ENCODE measurements around the gene ABCA7.
A peak's percentile ranks its signal among the peaks of the same experiment; 100 is the strongest.

ABCA7 gene, protein sequence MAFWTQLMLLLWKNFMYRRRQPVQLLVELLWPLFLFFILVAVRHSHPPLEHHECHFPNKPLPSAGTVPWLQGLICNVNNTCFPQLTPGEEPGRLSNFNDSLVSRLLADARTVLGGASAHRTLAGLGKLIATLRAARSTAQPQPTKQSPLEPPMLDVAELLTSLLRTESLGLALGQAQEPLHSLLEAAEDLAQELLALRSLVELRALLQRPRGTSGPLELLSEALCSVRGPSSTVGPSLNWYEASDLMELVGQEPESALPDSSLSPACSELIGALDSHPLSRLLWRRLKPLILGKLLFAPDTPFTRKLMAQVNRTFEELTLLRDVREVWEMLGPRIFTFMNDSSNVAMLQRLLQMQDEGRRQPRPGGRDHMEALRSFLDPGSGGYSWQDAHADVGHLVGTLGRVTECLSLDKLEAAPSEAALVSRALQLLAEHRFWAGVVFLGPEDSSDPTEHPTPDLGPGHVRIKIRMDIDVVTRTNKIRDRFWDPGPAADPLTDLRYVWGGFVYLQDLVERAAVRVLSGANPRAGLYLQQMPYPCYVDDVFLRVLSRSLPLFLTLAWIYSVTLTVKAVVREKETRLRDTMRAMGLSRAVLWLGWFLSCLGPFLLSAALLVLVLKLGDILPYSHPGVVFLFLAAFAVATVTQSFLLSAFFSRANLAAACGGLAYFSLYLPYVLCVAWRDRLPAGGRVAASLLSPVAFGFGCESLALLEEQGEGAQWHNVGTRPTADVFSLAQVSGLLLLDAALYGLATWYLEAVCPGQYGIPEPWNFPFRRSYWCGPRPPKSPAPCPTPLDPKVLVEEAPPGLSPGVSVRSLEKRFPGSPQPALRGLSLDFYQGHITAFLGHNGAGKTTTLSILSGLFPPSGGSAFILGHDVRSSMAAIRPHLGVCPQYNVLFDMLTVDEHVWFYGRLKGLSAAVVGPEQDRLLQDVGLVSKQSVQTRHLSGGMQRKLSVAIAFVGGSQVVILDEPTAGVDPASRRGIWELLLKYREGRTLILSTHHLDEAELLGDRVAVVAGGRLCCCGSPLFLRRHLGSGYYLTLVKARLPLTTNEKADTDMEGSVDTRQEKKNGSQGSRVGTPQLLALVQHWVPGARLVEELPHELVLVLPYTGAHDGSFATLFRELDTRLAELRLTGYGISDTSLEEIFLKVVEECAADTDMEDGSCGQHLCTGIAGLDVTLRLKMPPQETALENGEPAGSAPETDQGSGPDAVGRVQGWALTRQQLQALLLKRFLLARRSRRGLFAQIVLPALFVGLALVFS (N-terminal part only)

DNA sequence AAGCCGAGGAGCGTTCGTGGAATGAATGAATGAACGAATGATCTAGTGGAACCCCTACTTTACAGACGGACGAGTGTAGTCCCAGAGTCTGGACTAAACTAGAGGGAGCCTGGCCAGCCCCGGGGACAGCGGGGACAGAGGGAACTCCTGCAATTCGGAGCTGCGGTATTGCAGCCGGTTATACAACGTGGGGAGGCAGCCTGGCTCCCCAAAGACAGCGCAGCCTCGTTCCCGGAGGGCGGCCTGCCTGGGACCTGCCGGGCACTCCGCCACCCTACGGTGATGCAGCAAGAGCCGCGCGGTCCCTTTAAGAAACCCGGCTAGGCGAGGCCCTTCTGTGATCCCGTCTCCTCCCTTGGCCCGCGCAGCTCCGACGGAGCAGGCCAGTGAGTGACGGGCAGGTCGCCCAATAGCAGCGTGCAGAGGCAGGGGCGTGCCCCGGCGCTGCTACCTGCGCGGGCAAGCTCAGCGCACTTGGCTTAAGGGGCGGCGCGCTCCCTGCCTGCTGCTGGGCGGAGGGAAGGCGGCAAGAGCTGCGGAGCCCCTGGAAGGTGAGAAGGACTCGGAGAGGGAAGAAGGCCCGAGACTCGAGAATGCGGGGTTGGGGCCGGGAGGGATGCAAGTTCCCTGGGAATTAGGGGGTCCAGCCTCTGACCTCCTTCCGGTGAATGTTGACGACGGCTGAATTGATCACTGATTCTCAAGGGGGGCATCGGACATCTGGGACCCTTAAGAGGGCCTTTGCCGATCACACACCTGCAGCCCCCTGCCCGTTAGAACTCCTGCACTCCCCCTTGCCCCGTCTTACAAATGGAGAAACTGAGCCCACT, at the start of gene ABCA7:
Gene ABCA7 (plus strand): TSS at position 462 of the 830 bp plus-strand sequence. CDS start 1,255 bp downstream, outside the sequence.
- Mint-ChIP-seq H3K4me3 (peak within 1 kb of the TSS; percentile 91), H3K4me1 (peaks cover 66% of the 10 kb centered on the region), H3K36me3 (peaks cover 57% of the 10 kb centered on the region), H3K9me3 (no peaks in the 10 kb centered on the region), H3K27me3 (no peaks in the 10 kb centered on the region), H3K27ac (peak within 1 kb of the TSS; percentile 96)
- ATAC-seq = peak; percentile 91

DNA sequence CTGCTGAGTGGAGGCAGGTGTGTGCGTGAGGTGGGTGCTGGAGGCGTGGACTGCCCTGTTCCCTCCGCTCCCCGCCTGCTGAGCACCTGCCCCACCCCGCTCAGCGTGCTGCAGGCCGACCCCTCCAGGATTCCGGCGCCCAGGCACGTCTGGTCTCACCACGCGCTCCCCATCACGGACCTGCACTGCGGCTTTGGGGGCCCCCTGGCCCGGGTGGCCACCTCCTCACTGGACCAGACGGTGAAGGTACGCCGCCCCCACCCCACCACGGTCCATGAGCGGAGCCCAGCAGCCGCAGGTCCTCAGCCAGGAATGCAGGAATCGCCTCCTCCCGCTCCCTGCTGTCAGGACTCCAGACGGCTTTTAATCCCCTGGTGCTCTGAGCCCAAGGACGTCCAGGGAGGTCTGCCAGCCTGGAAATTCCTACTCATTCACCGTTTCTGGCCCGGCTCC, 49.8 kb upstream of the ABCA7 start:
- Mint-ChIP-seq H3K9me3 (no peaks in the 10 kb centered on the region), H3K27ac (no peak overlapping the region), H3K4me1 (peaks cover 8% of the 10 kb centered on the region), H3K27me3 (no peaks in the 10 kb centered on the region), H3K4me3 (no peak overlapping the region), H3K36me3 (peaks cover 51% of the 10 kb centered on the region)
- no peak for ATAC-seq

DNA sequence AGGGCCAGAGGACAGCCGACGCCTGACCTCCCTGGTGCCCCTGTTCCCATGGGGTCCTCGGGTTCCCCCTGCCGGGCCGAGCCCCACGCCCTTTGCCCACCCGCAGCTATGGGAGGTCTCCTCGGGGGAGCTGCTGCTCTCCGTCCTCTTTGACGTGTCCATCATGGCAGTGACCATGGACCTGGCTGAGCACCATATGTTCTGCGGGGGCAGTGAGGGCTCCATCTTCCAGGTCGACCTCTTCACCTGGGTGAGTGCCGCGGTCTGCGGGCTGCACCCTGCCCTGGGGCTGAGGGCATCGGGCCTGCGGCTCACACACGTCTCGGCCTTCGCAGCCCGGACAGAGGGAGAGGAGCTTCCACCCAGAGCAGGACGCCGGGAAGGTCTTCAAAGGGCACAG, 49.2 kb upstream of the ABCA7 start:
- no peaks in the 10 kb centered on the region for H3K9me3 Mint-ChIP-seq
- H3K27me3 Mint-ChIP-seq = no peaks in the 10 kb centered on the region
- H3K4me3 Mint-ChIP-seq = no peak overlapping the region
- peaks cover 2% of the 10 kb centered on the region for H3K4me1 Mint-ChIP-seq
- H3K36me3 Mint-ChIP-seq = peaks cover 51% of the 10 kb centered on the region
- peak overlapping the region; percentile 17 for H3K27ac Mint-ChIP-seq
- ATAC-seq = no peak

DNA sequence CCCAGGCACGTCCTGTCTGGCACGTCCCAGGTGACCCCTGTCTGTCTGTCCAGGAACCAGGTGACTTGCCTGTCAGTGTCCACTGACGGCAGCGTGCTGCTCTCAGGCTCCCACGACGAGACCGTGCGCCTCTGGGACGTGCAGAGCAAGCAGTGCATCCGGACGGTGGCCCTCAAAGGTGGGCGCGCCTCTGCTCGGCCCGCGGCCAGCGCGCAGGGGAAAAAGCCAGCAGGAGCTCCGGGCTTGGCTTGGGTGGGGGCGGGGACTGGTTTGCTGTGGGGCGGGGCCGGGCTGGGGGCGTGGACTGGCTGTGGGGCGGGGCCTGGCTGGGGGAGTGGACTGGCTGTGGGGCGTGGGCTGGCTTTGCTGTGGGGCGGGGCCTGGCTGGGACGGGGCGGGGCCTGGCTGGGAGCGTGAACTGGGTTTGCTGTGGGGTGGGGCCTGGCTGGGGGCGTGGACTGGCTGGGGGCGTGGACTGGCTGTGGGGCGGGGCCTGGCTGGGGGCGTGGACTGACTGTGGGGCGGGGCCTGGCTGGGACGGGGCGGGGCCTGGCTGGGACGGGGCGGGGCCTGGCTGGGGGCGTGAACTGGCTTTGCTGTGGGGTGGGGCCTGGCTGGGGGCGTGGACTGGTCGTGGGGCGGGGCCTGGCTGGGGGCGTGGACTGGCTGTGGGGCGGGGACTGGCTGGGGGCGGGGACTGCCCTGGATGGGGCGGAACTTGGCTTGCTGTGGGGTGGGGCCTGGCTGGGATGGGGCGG, 48.6 kb upstream of the ABCA7 start:
- H3K27me3 Mint-ChIP-seq = peaks cover 6% of the 10 kb centered on the region
- no peak overlapping the region for H3K4me3 Mint-ChIP-seq
- ATAC-seq = peak; percentile 53
- H3K27ac Mint-ChIP-seq = peak overlapping the region; percentile 17
- peaks cover 49% of the 10 kb centered on the region for H3K36me3 Mint-ChIP-seq
- peaks cover 4% of the 10 kb centered on the region for H3K4me1 Mint-ChIP-seq
- no peaks in the 10 kb centered on the region for H3K9me3 Mint-ChIP-seq

DNA sequence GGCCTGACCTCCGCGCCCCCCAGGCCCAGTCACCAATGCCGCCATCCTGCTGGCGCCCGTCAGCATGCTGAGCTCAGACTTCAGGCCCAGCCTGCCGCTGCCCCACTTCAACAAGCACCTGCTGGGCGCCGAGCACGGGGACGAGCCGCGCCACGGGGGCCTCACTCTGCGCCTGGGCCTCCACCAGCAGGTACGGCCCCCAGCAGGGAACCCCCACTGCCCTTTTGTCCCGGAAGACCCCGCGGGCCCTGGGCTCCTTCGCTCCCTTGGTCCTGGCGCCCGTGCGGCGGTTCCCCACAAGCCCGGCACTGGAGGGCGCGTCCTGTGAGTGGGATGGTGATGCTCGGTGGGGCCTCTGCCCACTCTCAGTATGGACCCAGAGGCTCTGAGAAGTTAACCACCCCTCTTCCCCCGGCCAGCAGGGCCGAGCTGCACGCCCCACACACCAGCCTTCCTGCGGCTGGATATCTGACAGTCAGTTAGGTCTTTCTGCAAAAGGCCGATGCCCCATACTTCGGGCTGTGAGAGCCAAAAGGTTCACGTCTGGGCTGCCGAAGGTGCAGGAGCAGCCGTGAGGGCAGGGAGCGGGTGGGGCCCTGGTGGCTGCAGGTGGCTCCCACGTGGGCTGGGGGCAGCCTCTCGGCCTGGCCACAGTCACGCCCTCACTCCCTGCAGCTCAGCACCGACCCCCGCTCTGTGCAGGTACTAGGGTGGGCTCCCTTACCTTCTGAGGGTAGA, 47.8 kb upstream of the ABCA7 start:
- Mint-ChIP-seq H3K27ac (no peak overlapping the region), H3K36me3 (peaks cover 42% of the 10 kb centered on the region), H3K27me3 (peaks cover 13% of the 10 kb centered on the region), H3K4me3 (no peak overlapping the region), H3K4me1 (peaks cover 7% of the 10 kb centered on the region), H3K9me3 (no peaks in the 10 kb centered on the region)
- ATAC-seq = no peak

DNA sequence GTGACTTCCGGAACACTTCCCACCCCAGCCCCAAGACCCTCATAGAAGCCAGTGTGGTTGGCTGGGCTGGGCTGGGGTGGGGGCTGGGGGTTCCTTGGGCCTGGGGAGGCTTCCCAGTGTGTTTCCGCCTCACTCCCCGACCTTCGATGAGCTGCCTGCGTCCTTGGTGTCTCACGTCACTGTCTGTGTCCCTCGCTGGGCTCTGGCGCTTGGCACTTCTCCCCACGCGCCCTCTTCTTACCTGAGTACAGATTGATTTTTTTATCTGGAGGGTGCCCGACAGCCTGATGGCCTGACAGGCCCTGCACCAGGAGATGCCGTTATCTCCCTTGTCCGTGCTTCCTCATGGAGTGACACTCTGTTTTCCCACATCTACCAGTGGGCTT, 47.2 kb upstream of the ABCA7 start:
- no peak overlapping the region for H3K27ac Mint-ChIP-seq
- no peaks in the 10 kb centered on the region for H3K9me3 Mint-ChIP-seq
- peaks cover 19% of the 10 kb centered on the region for H3K27me3 Mint-ChIP-seq
- H3K4me3 Mint-ChIP-seq = no peak overlapping the region
- H3K4me1 Mint-ChIP-seq = peaks cover 7% of the 10 kb centered on the region
- ATAC-seq = no peak
- H3K36me3 Mint-ChIP-seq = peaks cover 41% of the 10 kb centered on the region

DNA sequence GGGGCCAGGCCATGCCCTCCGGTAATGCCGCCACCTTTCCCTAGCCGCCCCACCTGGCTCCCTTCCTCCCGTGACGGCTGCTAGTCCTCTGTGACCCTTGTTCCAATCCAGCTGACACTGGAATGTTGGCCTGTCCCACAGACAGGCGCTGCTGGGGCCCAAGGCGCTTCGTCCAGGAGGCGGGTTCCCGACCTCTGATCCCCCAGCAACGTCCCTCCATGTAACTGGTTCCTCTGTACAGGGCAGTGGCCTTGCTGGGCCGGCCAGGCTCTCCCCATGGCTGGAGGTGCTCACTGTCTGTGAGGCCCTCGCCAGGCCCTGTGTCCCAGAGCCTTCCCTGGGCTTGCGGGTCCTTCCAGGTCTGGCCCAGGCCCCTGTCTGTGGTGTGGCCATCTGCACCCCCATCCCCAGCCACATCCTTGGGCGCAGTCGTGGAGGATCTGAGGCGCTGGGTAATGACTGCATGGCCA, 46.5 kb upstream of the ABCA7 start:
- no peak overlapping the region for H3K27ac Mint-ChIP-seq
- peaks cover 26% of the 10 kb centered on the region for H3K27me3 Mint-ChIP-seq
- H3K4me3 Mint-ChIP-seq = no peak overlapping the region
- peaks cover 34% of the 10 kb centered on the region for H3K36me3 Mint-ChIP-seq
- no peak for ATAC-seq
- H3K4me1 Mint-ChIP-seq = peaks cover 7% of the 10 kb centered on the region
- no peaks in the 10 kb centered on the region for H3K9me3 Mint-ChIP-seq

DNA sequence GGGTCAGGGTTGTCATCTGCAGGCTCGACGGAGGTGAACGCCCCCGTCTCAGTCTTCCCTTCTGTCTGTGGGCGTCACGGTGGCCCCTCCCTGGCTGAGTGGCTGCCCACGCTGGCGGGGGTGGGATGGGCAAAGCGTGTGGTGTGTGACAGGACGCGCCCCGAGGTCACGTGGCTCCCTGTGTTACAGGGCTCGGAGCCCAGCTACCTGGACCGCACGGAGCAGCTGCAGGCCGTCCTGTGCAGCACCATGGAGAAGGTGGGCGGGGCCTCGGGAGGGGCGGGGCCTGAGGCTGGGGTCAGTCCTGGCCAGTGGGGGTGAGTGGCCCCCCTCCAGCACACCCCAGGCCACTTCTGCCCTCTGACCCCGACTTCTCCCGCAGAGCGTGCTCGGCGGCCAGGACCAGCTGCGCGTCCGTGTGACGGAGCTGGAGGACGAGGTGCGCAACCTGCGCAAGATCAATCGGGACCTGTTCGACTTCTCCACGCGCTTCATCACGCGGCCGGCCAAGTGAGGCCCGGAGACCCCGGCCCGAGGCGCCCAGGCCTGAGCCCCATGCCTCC, 46.0 kb upstream of the ABCA7 start:
- ATAC-seq = no peak
- Mint-ChIP-seq H3K4me1 (peaks cover 7% of the 10 kb centered on the region), H3K36me3 (peaks cover 29% of the 10 kb centered on the region), H3K9me3 (no peaks in the 10 kb centered on the region), H3K4me3 (no peak overlapping the region), H3K27ac (no peak overlapping the region), H3K27me3 (peaks cover 31% of the 10 kb centered on the region)

DNA sequence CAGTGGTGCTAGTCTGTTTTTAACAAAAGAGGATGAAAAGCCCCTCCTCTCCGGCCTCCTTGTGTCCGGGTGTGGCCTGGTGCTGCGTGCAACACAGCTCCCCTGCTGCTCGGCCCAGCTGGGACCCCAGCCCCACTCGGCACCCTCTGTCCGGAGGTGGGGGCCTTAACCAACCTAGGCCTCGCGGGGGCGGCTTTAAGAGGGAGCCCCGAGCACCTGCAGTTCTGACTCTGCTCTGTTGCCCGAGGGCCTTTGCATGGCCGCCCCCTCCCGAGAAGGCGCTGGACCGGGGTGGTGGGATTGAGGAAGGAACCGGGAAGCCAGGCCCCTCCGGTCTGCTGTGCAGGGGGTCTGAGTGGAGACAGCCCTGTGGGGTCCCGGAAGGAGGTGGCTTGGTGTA, 45.4 kb upstream of the ABCA7 start:
- H3K4me3 Mint-ChIP-seq = no peak overlapping the region
- H3K4me1 Mint-ChIP-seq = peaks cover 12% of the 10 kb centered on the region
- H3K36me3 Mint-ChIP-seq = peaks cover 23% of the 10 kb centered on the region
- no peaks in the 10 kb centered on the region for H3K9me3 Mint-ChIP-seq
- H3K27ac Mint-ChIP-seq = no peak overlapping the region
- H3K27me3 Mint-ChIP-seq = peaks cover 38% of the 10 kb centered on the region
- no peak for ATAC-seq

DNA sequence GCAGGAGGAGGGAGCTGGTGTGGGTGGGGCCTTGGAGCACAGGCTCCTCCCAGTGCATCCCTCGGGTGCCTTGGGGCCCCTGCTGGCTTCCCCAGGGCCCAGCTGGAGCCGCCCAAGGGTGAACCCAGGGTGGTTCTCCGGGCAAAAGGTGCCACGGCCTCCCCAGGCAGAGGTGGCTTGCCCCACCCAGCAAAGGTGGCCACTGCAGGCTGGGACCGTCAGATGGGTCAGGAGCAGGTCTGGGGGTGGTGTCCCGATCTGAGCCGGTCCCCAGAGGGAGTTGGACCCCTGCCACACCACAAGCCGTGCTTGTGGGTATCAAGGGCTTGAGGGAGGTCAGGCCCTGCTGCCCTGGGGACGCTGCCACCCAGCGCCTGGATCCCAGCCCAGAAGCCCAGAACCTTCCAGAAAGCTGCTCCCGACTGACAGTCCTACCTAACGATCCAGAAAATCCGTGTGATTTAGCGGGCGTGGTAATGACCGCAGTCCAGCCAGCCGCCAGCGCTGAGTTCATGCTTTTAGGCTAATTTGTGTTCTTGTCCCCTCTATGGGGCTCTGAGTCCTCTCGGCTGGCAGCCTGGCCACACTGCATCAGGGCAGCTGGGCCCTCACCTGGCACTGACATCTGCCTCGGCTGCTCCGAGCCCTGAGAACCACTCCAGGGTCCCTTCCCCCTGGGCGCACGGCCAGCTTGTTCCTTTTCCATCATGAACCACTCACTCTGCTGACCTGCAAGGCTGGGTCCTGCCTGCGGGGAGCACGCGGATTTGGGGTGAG, 44.7 kb upstream of the ABCA7 start:
- Mint-ChIP-seq H3K4me1 (peaks cover 12% of the 10 kb centered on the region), H3K4me3 (no peak overlapping the region), H3K27ac (no peak overlapping the region), H3K9me3 (no peaks in the 10 kb centered on the region), H3K27me3 (peaks cover 42% of the 10 kb centered on the region), H3K36me3 (peaks cover 19% of the 10 kb centered on the region)
- ATAC-seq = no peak

DNA sequence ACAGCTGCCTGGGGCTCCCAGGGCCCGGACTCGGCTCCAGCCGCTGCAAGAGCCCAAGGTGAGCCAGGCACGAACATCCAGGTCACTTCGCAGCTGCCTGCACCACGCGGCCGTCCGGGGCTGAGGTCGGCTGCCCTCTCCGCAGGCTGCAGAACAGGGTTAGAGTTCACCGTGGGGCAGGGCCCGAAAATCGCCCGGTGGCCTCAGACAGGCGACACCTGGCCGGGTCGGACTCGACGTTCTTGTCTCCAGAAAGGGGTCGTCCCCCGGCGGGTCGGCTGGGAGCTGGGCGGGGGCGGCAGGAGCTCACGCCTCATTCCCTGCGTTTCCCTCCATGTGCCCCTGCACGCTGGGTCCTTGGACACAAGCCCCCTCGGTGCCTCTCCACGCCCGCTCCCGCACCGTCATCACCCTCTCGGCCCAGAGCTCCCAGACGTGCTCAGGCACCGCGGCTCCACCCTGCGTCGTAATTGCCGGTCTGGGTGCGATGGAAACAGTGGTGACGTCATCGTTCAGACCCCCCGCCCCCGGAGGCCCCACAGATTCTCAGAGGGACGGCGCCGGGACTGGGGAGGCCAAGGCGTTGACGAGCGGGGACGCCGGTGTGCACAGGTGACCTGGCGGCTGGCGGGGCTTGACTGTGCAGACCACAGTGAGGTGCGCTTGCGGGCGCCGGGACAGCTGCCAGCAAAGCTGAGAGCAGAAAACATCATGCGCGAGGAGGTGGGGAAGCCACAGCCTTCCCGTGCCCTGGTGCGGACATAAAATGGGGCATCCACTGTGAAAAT, 43.7 kb upstream of the ABCA7 start:
- H3K9me3 Mint-ChIP-seq = no peaks in the 10 kb centered on the region
- H3K4me3 Mint-ChIP-seq = peak overlapping the region; percentile 38
- ATAC-seq = no peak
- H3K4me1 Mint-ChIP-seq = peaks cover 15% of the 10 kb centered on the region
- H3K27me3 Mint-ChIP-seq = peaks cover 47% of the 10 kb centered on the region
- H3K36me3 Mint-ChIP-seq = peaks cover 13% of the 10 kb centered on the region
- H3K27ac Mint-ChIP-seq = peak overlapping the region; percentile 51

DNA sequence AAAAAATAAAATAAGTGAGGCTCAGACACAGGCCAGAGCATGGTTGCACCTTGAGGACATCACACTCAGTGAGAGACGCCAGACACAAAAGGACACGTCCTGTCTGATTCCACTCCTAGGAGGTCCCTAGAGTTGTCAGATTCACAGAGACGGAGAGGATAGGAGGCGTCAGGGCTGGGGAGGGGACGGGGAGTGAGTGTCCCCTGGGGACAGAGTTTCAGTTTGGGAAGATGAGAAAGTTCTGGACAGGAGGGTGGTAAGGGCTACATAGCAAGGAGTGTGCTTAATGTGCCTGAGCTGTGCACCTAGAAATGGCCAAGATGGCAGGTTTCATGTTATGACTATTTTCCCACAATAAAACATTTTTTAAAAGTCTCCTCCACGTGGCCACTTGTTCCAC, 41.8 kb upstream of the ABCA7 start:
- H3K4me1 Mint-ChIP-seq = peaks cover 26% of the 10 kb centered on the region
- no peak overlapping the region for H3K4me3 Mint-ChIP-seq
- H3K27ac Mint-ChIP-seq = no peak overlapping the region

More for the DNA sequence above, 41.8 kb upstream of the ABCA7 start:
- no peaks in the 10 kb centered on the region for H3K9me3 Mint-ChIP-seq
- H3K27me3 Mint-ChIP-seq = peaks cover 64% of the 10 kb centered on the region
- ATAC-seq = no peak
- peaks cover 7% of the 10 kb centered on the region for H3K36me3 Mint-ChIP-seq

Data from stimulated activated memory B cell treated with anti-CD40 and anti-IgM and Interleukin-4, amounts not matched to agents 10 μg/mL and 1 μg/mL and 100 μg/mL, for 72 hours (primary cell).